Coronary artery (tissue), 2 donors: ENCODE data around the gene GARRE1.
A peak's percentile ranks its signal among the peaks of the same experiment; 100 is the strongest.
"Not testable (repeated sequence)": the region's sequence is repeated elsewhere in the genome, so short reads cannot be mapped to it uniquely, and the experiment has no call there.

Source experiments
- DNase-seq: peaks from one replicate; pipeline ENCODE4 v3.0.0-alpha.2; 2017; ENCODE audit warnings: low spot score
- H3K27ac ChIP-seq, 2 donors: fragments of 200-600 bp; sonication (generic); one replicate each; pipeline ENCODE4 v1.5.1; 2016 to 2019
- H3K4me3 ChIP-seq: fragments of 200-600 bp; sonication (generic); 2 replicates; pipeline ENCODE4 v1.5.1; 2016; ENCODE audit warnings: mild to moderate bottlenecking, moderate library complexity
- TF ChIP-seq, protein P1 (sequence below): fragments of 200-600 bp; sonication (generic); IDR thresholded peaks from one replicate; pipeline ENCODE4 v1.5.1; 2019; ENCODE audit warnings: antibody characterized with exemption

The GARRE1 gene, protein sequence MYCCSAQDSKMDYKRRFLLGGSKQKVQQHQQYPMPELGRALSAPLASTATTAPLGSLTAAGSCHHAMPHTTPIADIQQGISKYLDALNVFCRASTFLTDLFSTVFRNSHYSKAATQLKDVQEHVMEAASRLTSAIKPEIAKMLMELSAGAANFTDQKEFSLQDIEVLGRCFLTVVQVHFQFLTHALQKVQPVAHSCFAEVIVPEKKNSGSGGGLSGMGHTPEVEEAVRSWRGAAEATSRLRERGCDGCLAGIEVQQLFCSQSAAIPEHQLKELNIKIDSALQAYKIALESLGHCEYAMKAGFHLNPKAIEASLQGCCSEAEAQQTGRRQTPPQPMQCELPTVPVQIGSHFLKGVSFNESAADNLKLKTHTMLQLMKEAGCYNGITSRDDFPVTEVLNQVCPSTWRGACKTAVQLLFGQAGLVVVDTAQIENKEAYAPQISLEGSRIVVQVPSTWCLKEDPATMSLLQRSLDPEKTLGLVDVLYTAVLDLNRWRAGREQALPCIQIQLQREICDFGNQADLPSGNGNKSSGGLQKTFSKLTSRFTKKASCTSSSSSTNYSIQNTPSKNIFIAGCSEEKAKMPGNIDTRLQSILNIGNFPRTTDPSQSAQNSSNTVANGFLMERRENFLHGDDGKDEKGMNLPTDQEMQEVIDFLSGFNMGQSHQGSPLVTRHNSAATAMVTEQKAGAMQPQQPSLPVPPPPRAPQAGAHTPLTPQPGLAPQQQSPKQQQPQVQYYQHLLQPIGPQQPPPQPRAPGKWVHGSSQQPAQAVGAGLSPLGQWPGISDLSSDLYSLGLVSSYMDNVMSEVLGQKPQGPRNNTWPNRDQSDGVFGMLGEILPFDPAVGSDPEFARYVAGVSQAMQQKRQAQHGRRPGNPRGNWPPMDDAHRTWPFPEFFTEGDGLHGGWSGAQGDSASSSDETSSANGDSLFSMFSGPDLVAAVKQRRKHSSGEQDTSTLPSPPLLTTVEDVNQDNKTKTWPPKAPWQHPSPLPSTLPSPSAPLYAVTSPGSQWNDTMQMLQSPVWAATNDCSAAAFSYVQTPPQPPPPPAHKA (N-terminal part only)

DNA sequence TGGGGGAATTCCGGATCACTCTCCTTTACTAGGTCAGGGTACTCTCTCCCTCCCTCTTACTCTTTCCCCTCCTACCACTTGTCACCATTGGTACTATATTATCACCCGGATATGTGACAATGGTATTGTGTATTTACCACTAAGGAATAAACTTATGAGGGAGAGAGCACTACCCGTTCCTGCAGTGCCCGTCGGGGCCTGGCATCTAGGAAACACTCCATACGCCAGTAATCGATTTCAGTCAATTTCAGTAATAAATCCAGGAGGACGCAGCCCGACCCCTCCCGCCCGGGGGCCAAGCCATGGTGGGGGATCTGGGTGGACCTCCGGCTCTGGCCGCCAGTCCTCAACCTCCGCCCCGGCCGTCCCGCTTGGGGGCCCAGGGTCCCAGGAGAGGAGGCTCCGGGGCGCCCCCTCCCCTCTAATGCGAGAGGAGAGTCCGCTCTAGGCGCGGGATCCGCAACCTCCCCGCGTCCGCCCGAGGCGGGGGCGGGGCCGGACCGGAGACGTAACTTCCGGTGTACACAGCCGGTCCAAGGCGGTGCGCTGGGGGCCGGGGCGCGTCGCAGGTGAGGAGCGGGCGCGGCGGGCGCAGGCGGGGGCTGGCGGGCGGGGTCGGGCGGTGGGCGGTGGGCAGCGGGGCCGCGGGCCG is at the start of gene GARRE1:
Gene GARRE1 (plus strand): TSS at position 509 of the 652 bp plus-strand sequence. CDS start 45,920 bp downstream, outside the sequence.
- TF ChIP-seq, protein P1, sequence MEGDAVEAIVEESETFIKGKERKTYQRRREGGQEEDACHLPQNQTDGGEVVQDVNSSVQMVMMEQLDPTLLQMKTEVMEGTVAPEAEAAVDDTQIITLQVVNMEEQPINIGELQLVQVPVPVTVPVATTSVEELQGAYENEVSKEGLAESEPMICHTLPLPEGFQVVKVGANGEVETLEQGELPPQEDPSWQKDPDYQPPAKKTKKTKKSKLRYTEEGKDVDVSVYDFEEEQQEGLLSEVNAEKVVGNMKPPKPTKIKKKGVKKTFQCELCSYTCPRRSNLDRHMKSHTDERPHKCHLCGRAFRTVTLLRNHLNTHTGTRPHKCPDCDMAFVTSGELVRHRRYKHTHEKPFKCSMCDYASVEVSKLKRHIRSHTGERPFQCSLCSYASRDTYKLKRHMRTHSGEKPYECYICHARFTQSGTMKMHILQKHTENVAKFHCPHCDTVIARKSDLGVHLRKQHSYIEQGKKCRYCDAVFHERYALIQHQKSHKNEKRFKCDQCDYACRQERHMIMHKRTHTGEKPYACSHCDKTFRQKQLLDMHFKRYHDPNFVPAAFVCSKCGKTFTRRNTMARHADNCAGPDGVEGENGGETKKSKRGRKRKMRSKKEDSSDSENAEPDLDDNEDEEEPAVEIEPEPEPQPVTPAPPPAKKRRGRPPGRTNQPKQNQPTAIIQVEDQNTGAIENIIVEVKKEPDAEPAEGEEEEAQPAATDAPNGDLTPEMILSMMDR, result no peak
- H3K27ac ChIP-seq, result peak within 1 kb of the TSS; percentile 98 to 100
- DNase-seq, result peak; percentile 83
- peak within 1 kb of the TSS; percentile 91 for H3K4me3 ChIP-seq

DNA sequence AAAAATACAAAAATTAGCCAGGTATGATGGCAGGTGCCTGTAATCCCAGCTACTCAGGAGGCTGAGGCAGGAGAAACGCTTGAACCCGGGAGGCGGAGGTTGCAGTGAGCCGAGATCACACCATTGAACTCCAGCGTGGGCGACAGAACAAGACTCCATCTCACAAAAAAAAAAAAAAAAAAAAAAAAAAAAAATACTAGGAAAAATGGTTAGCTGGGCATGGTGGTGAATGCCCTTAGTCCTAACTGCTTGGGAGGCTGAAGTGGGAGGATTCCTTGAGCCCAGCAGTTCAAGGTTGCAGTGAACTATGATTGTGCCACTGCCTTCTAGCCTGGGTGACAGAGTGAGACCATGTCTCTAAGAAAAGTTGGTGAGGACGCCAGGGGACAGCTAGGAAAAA is 49.0 kb upstream of the GARRE1 start:
- not testable (repeated sequence) for DNase-seq, H3K27ac ChIP-seq

DNA sequence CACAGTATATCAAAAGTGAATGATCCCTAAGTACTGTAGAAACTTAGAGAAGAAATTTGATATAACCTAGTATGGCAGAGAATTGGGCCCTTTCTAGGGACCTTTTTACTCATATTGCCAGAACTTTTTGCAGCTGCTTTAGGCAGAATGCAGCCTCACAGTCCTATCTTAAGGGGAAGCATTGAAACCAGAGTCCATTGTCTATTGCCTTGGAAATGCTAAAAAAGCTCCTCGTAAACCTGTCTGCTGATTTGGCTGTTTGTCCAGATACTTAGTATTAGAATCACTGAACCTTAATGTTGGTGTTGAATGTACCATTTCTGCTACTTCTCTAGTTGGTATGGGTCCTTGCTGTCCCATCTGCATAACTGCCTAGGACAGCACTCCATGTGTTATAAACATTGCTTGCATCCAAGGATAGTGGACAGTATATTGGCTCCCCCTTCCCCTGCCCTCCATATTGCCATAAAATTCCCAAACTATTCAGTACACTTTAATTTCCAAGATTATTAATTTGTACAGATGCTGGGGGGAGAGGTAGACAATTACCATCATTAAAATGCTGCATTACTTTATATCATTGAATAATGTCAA is 46.0 kb upstream of the GARRE1 start:
- DNase-seq, result no peak
- TF ChIP-seq, protein P1, result no peak
- no peak overlapping the region for H3K27ac ChIP-seq
- no peak overlapping the region for H3K4me3 ChIP-seq

More for the DNA sequence above, 49.0 kb upstream of the GARRE1 start:
- not testable (repeated sequence) for H3K4me3 ChIP-seq

GRCh38 chr19:34209726-34210125 is 44.6 kb upstream of the GARRE1 start:
- TF ChIP-seq, protein P1, result no peak
- Histone ChIP-seq H3K27ac (no peak overlapping the region), H3K4me3 (no peak overlapping the region)
- DNase-seq, result no peak

DNA sequence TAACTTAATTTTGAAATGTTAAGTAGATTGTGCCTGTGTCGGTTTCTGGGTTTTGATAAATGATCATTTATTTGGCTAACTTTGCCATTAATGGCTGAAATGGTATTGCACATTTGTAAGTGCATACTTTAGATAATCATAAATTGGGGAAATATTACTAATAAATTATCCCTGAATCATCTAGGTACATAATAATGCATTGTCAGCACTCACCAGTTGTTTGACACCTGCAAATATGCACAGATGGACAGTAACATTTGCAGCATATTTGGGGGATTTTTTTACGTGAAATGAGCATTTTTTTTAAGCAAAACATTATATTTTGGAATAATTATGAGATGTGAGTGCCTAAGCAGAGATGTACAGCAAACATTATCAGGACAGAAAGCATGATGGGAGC is 41.1 kb upstream of the GARRE1 start:
- no peak for DNase-seq
- no peak overlapping the region for H3K4me3 ChIP-seq
- TF ChIP-seq, protein P1, result no peak
- H3K27ac ChIP-seq, result no peak overlapping the region

- no peak overlapping the region for H3K27ac ChIP-seq
- H3K4me3 ChIP-seq, result no peak overlapping the region
- no peak for DNase-seq
- TF ChIP-seq, protein P1, result no peak
These were observed 40.3 kb upstream of the GARRE1 start for GRCh38 chr19:34214040-34214439.
